ENCODE results near the gene PRR12. TPM values are rescaled to one million over a fixed set of nuclear protein-coding genes. Genes with fewer than 3 reads are reported as not detected.
A peak's percentile ranks its signal among the peaks of the same experiment; 100 is the strongest.

The PRR12 gene
- total and polyA plus RNA-seq, 2 donors (not counting 1 experiment from before 2014, with no cell fraction given) = 0.40 to 2.1 TPM

DNA sequence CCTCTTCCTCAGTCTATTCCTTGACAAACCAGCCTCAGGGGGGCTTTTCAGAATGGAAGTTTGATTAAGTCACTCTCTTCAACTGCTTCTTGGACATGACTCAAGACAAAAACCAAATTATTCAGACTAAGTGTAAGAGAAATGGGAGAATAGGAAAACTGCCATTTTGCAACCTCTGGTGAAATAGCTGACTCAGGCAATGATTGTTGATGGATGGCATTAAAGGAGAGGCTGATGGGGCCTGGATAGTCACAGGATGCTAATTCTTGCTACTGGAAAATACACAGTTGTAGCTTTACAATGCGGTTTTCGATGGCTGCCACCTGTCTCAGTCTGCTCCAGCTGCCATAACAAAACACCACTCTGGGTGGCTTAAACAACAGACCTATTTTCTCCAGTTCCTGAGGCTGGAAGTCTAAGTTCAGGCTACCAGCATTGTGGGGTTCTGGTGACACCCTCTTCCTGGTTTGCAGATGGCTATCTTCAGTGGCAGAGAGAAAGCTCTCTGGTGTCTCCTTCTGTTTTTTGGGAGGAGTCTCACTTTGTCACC lies 16.7 kb upstream of the PRR12 start:
- H3K79me2 ChIP-seq (ENCODE audit: control insufficient read depth, insufficient read depth, low read length) = peaks cover 30% of the 10 kb centered on the region
- H3K4me1 ChIP-seq (ENCODE audit: control insufficient read depth, extremely low read depth, insufficient read depth, low read length) = peaks cover 5% of the 10 kb centered on the region
- no peak for TF ChIP-seq EZH2 (IDR thresholded peaks at IDR 0.05; ENCODE audit: low read length, missing control alignments)
- TF ChIP-seq, protein P1, sequence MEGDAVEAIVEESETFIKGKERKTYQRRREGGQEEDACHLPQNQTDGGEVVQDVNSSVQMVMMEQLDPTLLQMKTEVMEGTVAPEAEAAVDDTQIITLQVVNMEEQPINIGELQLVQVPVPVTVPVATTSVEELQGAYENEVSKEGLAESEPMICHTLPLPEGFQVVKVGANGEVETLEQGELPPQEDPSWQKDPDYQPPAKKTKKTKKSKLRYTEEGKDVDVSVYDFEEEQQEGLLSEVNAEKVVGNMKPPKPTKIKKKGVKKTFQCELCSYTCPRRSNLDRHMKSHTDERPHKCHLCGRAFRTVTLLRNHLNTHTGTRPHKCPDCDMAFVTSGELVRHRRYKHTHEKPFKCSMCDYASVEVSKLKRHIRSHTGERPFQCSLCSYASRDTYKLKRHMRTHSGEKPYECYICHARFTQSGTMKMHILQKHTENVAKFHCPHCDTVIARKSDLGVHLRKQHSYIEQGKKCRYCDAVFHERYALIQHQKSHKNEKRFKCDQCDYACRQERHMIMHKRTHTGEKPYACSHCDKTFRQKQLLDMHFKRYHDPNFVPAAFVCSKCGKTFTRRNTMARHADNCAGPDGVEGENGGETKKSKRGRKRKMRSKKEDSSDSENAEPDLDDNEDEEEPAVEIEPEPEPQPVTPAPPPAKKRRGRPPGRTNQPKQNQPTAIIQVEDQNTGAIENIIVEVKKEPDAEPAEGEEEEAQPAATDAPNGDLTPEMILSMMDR (conservative IDR thresholded peaks at IDR 0.05 in 1 of 2, IDR thresholded peaks at IDR 0.05 in 1 of 2; ENCODE audit: low read depth in 1 of 2, low read length in 2 of 2) = no peak
- no peak overlapping the region for H3K4me3 ChIP-seq (replicated peaks in 1 of 4; ENCODE audit: control extremely low read depth in 1 of 4, insufficient read depth in 1 of 4, low read depth in 3 of 4, low read length in 4 of 4)
- H4K20me1 ChIP-seq (ENCODE audit: control insufficient read depth, extremely low read depth, insufficient read depth, low read length) = no peaks in the 10 kb centered on the region
- no peak for DNase-seq (ENCODE audit: low read depth in 2 of 2)
- H3K9me3 ChIP-seq (ENCODE audit: control insufficient read depth, insufficient read depth, low read depth, low read length) = no peaks in the 10 kb centered on the region
- no peak overlapping the region for H3K27ac ChIP-seq (ENCODE audit: insufficient read depth, low read length)
- H2AFZ ChIP-seq (ENCODE audit: low read length) = no peak overlapping the region
- H3K36me3 ChIP-seq (ENCODE audit: control insufficient read depth, insufficient read depth, low read length) = peaks cover 5% of the 10 kb centered on the region
- H3K4me2 ChIP-seq (ENCODE audit: extremely low read depth, insufficient read depth, low read length) = no peak overlapping the region
- no peak overlapping the region for H3K9ac ChIP-seq (ENCODE audit: insufficient read depth, low read length)
- H3K27me3 ChIP-seq (ENCODE audit: control insufficient read depth, insufficient read depth, low read length) = no peaks in the 10 kb centered on the region

DNA sequence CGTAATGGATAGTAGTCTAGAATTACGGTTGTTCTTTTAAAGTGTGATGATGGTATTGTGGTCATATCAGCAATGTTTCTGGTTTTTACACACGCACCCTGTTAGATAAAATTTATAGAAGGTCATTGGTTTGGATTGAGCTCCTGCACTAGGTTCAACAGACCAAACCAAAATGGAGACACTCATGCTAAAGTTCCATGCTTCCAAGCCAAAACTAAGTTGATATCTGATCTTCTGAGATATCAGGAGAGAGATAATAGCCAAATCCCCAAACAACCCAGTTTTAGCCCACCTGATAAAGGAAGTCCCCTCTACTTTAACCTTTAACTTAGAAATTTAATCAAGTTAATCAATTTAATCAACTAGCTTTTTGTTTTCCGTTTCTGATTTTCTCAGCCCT lies 11.8 kb upstream of the PRR12 start:
- H3K4me3 ChIP-seq (replicated peaks in 1 of 4; ENCODE audit: control extremely low read depth in 1 of 4, insufficient read depth in 1 of 4, low read depth in 3 of 4, low read length in 4 of 4) = peak overlapping the region; percentile 68 to 98 (median 88)
- no peaks in the 10 kb centered on the region for H3K27me3 ChIP-seq (ENCODE audit: control insufficient read depth, insufficient read depth, low read length)
- TF ChIP-seq EZH2 (IDR thresholded peaks at IDR 0.05; ENCODE audit: low read length, missing control alignments) = no peak
- TF ChIP-seq, protein P1 (conservative IDR thresholded peaks at IDR 0.05 in 1 of 2, IDR thresholded peaks at IDR 0.05 in 1 of 2; ENCODE audit: low read depth in 1 of 2, low read length in 2 of 2) = no peak
- H3K36me3 ChIP-seq (ENCODE audit: control insufficient read depth, insufficient read depth, low read length) = peaks cover 2% of the 10 kb centered on the region
- no peak overlapping the region for H3K27ac ChIP-seq (ENCODE audit: insufficient read depth, low read length)
- peaks cover 29% of the 10 kb centered on the region for H3K79me2 ChIP-seq (ENCODE audit: control insufficient read depth, insufficient read depth, low read length)
- no peak overlapping the region for H2AFZ ChIP-seq (ENCODE audit: low read length)
- DNase-seq (ENCODE audit: low read depth in 2 of 2) = no peak
- H3K9me3 ChIP-seq (ENCODE audit: control insufficient read depth, insufficient read depth, low read depth, low read length) = no peaks in the 10 kb centered on the region
- peaks cover 5% of the 10 kb centered on the region for H3K4me1 ChIP-seq (ENCODE audit: control insufficient read depth, extremely low read depth, insufficient read depth, low read length)
- no peaks in the 10 kb centered on the region for H4K20me1 ChIP-seq (ENCODE audit: control insufficient read depth, extremely low read depth, insufficient read depth, low read length)
- H3K9ac ChIP-seq (ENCODE audit: insufficient read depth, low read length) = no peak overlapping the region
- H3K4me2 ChIP-seq (ENCODE audit: extremely low read depth, insufficient read depth, low read length) = peak overlapping the region; percentile 81

DNA sequence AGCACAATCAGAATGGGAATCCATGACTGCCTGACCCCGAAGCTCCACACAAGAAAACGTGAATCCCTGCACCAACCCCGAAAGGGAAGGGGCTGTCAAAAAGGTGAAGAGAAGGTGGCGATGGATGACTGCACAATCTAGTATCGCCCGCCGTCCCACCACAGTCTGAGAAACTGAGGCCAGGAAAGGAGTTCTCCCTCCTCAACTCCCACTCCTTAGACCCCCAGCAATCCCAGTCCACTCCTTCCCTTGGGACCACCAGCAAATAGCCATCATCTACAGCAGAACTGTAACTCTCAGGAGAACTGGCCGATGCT lies 11.1 kb upstream of the PRR12 start:
- DNase-seq (ENCODE audit: low read depth in 2 of 2) = no peak
- peak overlapping the region; percentile 81 for H3K4me2 ChIP-seq (ENCODE audit: extremely low read depth, insufficient read depth, low read length)
- H3K9me3 ChIP-seq (ENCODE audit: control insufficient read depth, insufficient read depth, low read depth, low read length) = no peaks in the 10 kb centered on the region
- H3K4me3 ChIP-seq (replicated peaks in 1 of 4; ENCODE audit: control extremely low read depth in 1 of 4, insufficient read depth in 1 of 4, low read depth in 3 of 4, low read length in 4 of 4) = peak overlapping the region; percentile 68 to 98 (median 88)
- H3K79me2 ChIP-seq (ENCODE audit: control insufficient read depth, insufficient read depth, low read length) = peaks cover 28% of the 10 kb centered on the region
- peak overlapping the region; percentile 58 for H3K9ac ChIP-seq (ENCODE audit: insufficient read depth, low read length)
- no peak for TF ChIP-seq EZH2 (IDR thresholded peaks at IDR 0.05; ENCODE audit: low read length, missing control alignments)
- TF ChIP-seq, protein P1 (conservative IDR thresholded peaks at IDR 0.05 in 1 of 2, IDR thresholded peaks at IDR 0.05 in 1 of 2; ENCODE audit: low read depth in 1 of 2, low read length in 2 of 2) = no peak
- H2AFZ ChIP-seq (ENCODE audit: low read length) = peak overlapping the region; percentile 44
- no peaks in the 10 kb centered on the region for H4K20me1 ChIP-seq (ENCODE audit: control insufficient read depth, extremely low read depth, insufficient read depth, low read length)
- H3K4me1 ChIP-seq (ENCODE audit: control insufficient read depth, extremely low read depth, insufficient read depth, low read length) = peaks cover 5% of the 10 kb centered on the region
- no peaks in the 10 kb centered on the region for H3K36me3 ChIP-seq (ENCODE audit: control insufficient read depth, insufficient read depth, low read length)
- no peaks in the 10 kb centered on the region for H3K27me3 ChIP-seq (ENCODE audit: control insufficient read depth, insufficient read depth, low read length)
- peak overlapping the region; percentile 55 for H3K27ac ChIP-seq (ENCODE audit: insufficient read depth, low read length)
